NB4 (cell line): ENCODE results near the gene SURF4.
"Not testable (repeated sequence)": the region's sequence is repeated elsewhere in the genome, so short reads cannot be mapped to it uniquely, and the experiment has no call there.

Source experiments
- CTCF ChIP-seq: IDR thresholded peaks from one replicate; pipeline ENCODE4 v1.5.1; 2012; ENCODE audit warnings: low read depth, low read length
- MYC ChIP-seq: IDR thresholded peaks from 2 replicates; pipeline ENCODE4 v1.6.1; 2011; ENCODE audit warnings: low read depth, low read length

- not testable (repeated sequence) for TF ChIP-seq CTCF, MYC
These were observed 1.4 kb upstream of the SURF4 start for GRCh38 chr9:133377280-133377679.
